Vagina (tissue), 2 donors: ENCODE data around the gene EPB41L2. TPM values are rescaled to one million over a fixed set of nuclear protein-coding genes. Genes with fewer than 3 reads are reported as not detected.

ENCODE experiments used
- DNase-seq, 2 donors: peaks; one replicate each; pipeline ENCODE4 v3.0.0-alpha.2; 2017; ENCODE audit errors: extremely low spot score in 2 of 2
- H3K27ac ChIP-seq: fragments of 200-600 bp; sonication (generic); one replicate; pipeline ENCODE4 v1.5.1; 2019
- H3K27me3 ChIP-seq: fragments of 200-600 bp; sonication (generic); one replicate; pipeline ENCODE4 v1.5.1; 2019
- H3K36me3 ChIP-seq, 2 donors: fragments of 200-600 bp; sonication (generic); one replicate each; pipeline ENCODE4 v1.5.1; 2017 to 2019
- H3K4me1 ChIP-seq: fragments of 200-600 bp; sonication (generic); one replicate; pipeline ENCODE4 v1.5.1; 2019
- H3K4me3 ChIP-seq, 2 donors: fragments of 200-600 bp; sonication (generic); 1 replicate in 1 of 2; 2 replicates in 1 of 2; pipeline ENCODE4 v1.5.1; 2016 to 2019
- H3K9me3 ChIP-seq: fragments of 200-600 bp; sonication (generic); one replicate; pipeline ENCODE4 v1.5.1; 2019
- POLR2A ChIP-seq, 2 donors: fragments of 450-650 bp; IDR thresholded peaks; one replicate each; pipeline ENCODE4 v1.6.1; 2017; ENCODE audit warnings: antibody characterized with exemption in 2 of 2, mild to moderate bottlenecking in 2 of 2, moderate library complexity in 2 of 2
- POLR2AphosphoS5 ChIP-seq, 2 donors: sonication (generic); formaldehyde crosslinking; IDR thresholded peaks; one replicate each; pipeline ENCODE4 v1.9.0; 2017; ENCODE audit warnings: antibody characterized with exemption in 2 of 2, mild to moderate bottlenecking in 2 of 2, low read depth in 1 of 2; ENCODE audit not compliant: insufficient read depth in 1 of 2
- intact Hi-C: fragments of 100-400 bp; cut with DNase I; formaldehyde crosslinking; loops from one replicate; pipeline ENCODE4 v1.15.1; 2023
- total RNA-seq: library from RNA; depleted of rRNA; stranded (reverse); fragments of >200 nt; gene quantifications from one replicate; pipeline ENCODE4 v1.2.3, GENCODE V29; 2016
- TF ChIP-seq, protein P1 (sequence below), 3 experiments: fragments of 450-650 bp in 2 of 3; fragments of 200-600 bp in 1 of 3; sonication (generic) in 1 of 3; IDR thresholded peaks; one replicate each; pipeline ENCODE4 v1.5.1; 2017 to 2019; ENCODE audit warnings: antibody characterized with exemption in 3 of 3, mild to moderate bottlenecking in 2 of 3, moderate library complexity in 2 of 3

EPB41L2 gene
- total RNA-seq, 1 donor from 2014 or later, result 96.7 TPM

DNA sequence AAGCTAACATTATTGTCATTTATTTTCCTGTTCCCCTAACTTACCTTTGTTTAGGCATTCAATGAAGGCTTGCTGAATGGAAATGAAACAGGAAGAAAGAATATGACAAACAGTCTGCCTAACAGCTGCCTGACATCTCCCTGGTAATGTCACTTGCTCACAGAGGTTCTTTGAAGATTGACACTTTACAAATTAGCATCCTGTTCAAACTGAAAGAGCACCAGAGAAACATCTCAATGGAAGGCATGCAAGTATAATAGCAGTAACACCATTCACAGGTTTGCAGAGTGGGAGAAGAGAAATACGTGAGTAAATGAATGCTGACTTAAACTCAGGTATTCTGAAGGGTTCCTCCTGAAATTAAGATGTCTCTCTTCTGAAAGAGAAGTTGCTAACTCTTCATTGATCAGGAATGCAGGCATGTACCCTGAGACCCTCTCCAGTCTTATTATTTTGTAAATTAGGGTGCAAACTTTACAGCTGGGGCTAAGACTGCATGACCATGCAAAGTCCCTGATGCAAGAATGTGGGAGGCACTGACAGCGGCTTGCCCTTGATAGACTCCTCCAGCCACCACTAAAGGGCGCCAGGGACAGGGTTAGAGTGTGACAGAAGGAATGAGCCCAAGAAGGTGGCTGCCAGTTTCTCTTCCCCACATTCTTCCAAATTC lies 237.1 kb downstream of the EPB41L2 start:
- Histone ChIP-seq H3K27me3 (no peaks in the 10 kb centered on the region), H3K9me3 (no peaks in the 10 kb centered on the region), H3K27ac (no peak overlapping the region), H3K36me3 (no peaks in the 10 kb centered on the region), H3K4me1 (no peaks in the 10 kb centered on the region), H3K4me3 (no peak overlapping the region)
- TF ChIP-seq, protein P1, sequence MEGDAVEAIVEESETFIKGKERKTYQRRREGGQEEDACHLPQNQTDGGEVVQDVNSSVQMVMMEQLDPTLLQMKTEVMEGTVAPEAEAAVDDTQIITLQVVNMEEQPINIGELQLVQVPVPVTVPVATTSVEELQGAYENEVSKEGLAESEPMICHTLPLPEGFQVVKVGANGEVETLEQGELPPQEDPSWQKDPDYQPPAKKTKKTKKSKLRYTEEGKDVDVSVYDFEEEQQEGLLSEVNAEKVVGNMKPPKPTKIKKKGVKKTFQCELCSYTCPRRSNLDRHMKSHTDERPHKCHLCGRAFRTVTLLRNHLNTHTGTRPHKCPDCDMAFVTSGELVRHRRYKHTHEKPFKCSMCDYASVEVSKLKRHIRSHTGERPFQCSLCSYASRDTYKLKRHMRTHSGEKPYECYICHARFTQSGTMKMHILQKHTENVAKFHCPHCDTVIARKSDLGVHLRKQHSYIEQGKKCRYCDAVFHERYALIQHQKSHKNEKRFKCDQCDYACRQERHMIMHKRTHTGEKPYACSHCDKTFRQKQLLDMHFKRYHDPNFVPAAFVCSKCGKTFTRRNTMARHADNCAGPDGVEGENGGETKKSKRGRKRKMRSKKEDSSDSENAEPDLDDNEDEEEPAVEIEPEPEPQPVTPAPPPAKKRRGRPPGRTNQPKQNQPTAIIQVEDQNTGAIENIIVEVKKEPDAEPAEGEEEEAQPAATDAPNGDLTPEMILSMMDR (IDR thresholded peaks at IDR 0.05), result no peak
- TF ChIP-seq POLR2AphosphoS5 (IDR thresholded peaks at IDR 0.05; ENCODE audit: insufficient read depth in 1 of 2, low read depth in 1 of 2) (no peak), POLR2A (IDR thresholded peaks at IDR 0.05) (no peak)
- intact Hi-C loops, result no loop called here
- no peak for DNase-seq

DNA sequence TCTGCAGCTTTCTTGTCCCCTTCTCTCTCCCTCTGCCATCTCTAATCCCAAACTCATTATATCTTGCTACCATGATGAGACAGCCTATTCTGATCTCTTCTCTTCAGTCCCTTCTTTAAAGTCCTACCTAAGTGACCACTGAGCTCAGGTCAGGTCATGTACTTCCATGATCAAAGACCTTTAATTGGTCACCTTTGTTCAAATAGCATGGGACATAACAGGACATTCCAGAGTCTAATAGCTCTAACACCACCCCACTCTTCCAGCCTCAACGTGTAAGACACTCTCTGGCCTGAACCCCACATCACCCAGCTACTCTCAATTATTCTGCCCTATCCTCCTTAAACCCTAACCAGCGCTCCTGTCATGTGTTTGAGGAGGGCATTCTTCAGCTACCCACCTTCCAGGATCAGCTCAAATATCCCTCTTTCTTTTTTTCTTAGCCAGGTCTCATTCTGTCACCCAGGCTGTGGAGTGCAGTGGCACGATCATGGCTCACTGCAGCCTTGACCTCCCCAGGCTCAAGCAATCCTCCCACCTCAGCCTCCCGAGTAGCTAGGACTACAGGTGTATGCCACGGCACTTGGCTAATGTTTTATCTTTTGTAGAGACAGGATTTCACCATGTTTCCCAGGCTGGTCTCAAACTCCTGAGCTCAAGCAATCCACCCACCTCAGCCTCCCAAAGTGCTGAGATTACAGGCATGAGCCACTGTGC lies 237.9 kb downstream of the EPB41L2 start:
- DNase-seq, result no peak
- no peak overlapping the region for H3K27ac ChIP-seq
- no peaks in the 10 kb centered on the region for H3K9me3 ChIP-seq
- H3K4me1 ChIP-seq, result no peaks in the 10 kb centered on the region
- H3K36me3 ChIP-seq, result no peaks in the 10 kb centered on the region
- intact Hi-C loops, result no loop called here
- no peaks in the 10 kb centered on the region for H3K27me3 ChIP-seq
- TF ChIP-seq POLR2AphosphoS5 (IDR thresholded peaks at IDR 0.05; ENCODE audit: insufficient read depth in 1 of 2, low read depth in 1 of 2) (no peak), POLR2A (IDR thresholded peaks at IDR 0.05) (no peak)
- TF ChIP-seq, protein P1 (IDR thresholded peaks at IDR 0.05), result no peak
- H3K4me3 ChIP-seq, result no peak overlapping the region

DNA sequence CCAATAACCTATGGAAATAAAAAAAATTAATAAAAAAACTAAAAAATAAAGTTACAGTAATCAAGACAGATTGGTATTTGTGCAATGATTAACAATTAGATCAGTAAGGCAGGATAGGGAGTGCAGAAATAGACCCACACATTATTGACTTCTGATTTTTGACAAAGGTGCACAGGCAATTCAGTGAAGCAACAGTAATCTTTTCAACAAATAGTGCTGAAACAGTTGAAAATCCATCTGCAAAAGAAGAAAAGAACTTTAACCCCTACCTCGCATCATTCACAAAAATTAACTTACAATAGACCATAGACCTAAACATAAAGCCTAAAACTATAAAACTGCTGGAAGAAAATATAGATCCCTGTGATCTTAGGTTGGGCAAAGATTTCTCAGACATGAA lies 240.3 kb downstream of the EPB41L2 start:
- Histone ChIP-seq H3K27me3 (no peaks in the 10 kb centered on the region), H3K27ac (no peak overlapping the region), H3K4me1 (no peaks in the 10 kb centered on the region), H3K36me3 (no peaks in the 10 kb centered on the region), H3K9me3 (no peaks in the 10 kb centered on the region), H3K4me3 (no peak overlapping the region)
- intact Hi-C loops, result no loop called here
- TF ChIP-seq POLR2AphosphoS5 (IDR thresholded peaks at IDR 0.05; ENCODE audit: insufficient read depth in 1 of 2, low read depth in 1 of 2), result no peak
- no peak for TF ChIP-seq POLR2A (IDR thresholded peaks at IDR 0.05)
- DNase-seq, result no peak

DNA sequence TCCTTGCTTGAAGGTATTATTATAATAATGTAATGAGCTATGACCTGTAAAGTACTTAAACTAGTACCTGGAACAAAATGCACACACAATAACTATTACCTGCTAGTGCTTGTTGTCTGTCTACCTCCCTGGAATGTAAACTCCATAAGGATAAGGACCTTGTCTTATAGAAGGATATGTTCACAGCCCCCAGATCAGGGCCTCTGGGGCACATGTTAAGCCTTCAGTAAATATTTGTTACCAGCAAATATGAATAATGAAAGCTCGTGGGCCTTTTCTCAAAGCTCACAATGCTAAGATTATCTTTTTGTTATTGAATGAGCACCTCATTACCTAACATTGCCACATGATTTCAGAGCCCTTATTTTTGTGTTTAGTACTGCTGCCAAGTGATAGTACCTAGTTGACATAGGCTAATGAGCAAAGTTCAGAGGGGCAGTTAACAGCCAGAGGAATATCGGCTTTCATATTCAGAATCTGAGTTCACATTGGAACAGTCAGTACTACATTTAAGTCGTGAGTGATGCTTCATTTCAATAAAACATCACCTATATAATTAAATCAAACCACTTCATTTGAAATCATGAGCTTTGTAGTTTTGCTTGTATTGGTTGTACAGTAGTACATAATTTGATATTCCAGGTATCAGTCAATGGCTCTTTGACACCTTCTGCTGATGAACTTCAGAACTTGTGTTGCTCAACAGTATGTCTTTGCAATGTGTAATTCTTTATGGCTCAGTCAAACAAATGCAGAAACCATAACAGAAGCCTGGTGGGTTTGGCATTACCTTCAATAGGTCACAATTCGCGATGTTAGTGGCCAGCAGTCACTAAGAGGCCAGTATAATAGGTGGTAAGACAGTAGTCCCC lies 247.6 kb downstream of the EPB41L2 start:
- H3K9me3 ChIP-seq, result no peaks in the 10 kb centered on the region
- intact Hi-C loops, result no loop called here
- DNase-seq, result no peak
- TF ChIP-seq, protein P1 (IDR thresholded peaks at IDR 0.05), result no peak
- TF ChIP-seq POLR2A (IDR thresholded peaks at IDR 0.05), result no peak
- no peak for TF ChIP-seq POLR2AphosphoS5 (IDR thresholded peaks at IDR 0.05; ENCODE audit: insufficient read depth in 1 of 2, low read depth in 1 of 2)
- no peaks in the 10 kb centered on the region for H3K4me1 ChIP-seq
- no peak overlapping the region for H3K4me3 ChIP-seq
- no peaks in the 10 kb centered on the region for H3K27me3 ChIP-seq
- H3K27ac ChIP-seq, result no peak overlapping the region
- H3K36me3 ChIP-seq, result no peaks in the 10 kb centered on the region

DNA sequence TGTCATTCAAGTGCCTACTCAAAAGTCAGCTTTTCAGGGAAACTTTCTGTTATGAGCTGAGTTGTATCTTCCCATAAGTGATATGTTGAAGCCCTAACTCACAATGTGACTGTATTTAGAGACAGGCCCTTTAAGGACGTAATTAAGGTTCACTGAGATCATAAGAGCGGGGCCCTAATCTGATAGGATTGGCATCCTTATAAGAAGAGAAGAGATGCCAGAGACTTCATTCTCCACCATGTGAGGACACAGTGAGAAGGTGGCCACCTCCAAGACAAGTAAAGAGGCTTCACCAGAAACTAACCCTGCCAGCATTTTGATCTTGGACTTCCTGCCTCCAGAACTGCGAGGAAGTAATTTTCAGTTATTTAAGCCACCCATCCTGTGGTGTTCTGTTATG lies 248.5 kb downstream of the EPB41L2 start:
- Histone ChIP-seq H3K27ac (no peak overlapping the region), H3K9me3 (no peaks in the 10 kb centered on the region), H3K4me3 (no peak overlapping the region), H3K36me3 (no peaks in the 10 kb centered on the region), H3K4me1 (no peaks in the 10 kb centered on the region), H3K27me3 (no peaks in the 10 kb centered on the region)
- no peak for TF ChIP-seq POLR2A (IDR thresholded peaks at IDR 0.05)
- TF ChIP-seq, protein P1 (IDR thresholded peaks at IDR 0.05), result no peak
- no peak for TF ChIP-seq POLR2AphosphoS5 (IDR thresholded peaks at IDR 0.05; ENCODE audit: insufficient read depth in 1 of 2, low read depth in 1 of 2)
- intact Hi-C loops, result no loop called here
- no peak for DNase-seq
